IPS DF 6.9 (cell line): Measurements from ENCODE around the gene ZCCHC2.

Source experiments
- DNase-seq: peaks from one replicate; pipeline ENCODE4 v3.0.0-alpha.2; 2013; ENCODE audit warnings: low read depth, low spot score
- H3K27ac ChIP-seq: one replicate; pipeline ENCODE4 v1.5.1; 2013; ENCODE audit warnings: low read length, control low read depth
- H3K27me3 ChIP-seq: 2 replicates; pipeline ENCODE4 v1.6.1; 2013; ENCODE audit warnings: mild to moderate bottlenecking, low read length; ENCODE audit not compliant: control insufficient read depth, insufficient read depth
- H3K36me3 ChIP-seq: 2 replicates; pipeline ENCODE4 v1.6.1; 2013; ENCODE audit warnings: low read length; ENCODE audit not compliant: control insufficient read depth, insufficient read depth
- H3K4me1 ChIP-seq: 2 replicates; pipeline ENCODE4 v1.6.1; 2013; ENCODE audit warnings: low read length; ENCODE audit not compliant: control insufficient read depth, insufficient read depth
- H3K4me3 ChIP-seq: 2 replicates; pipeline ENCODE4 v1.5.1; 2013; ENCODE audit warnings: mild to moderate bottlenecking, low read length
- H3K9me3 ChIP-seq: 2 replicates; pipeline ENCODE4 v1.6.1; 2013; ENCODE audit warnings: low read length, inconsistent platforms; ENCODE audit not compliant: control insufficient read depth, insufficient read depth
- WGBS: extraction: QIAGEN DNeasy Blood & Tissue Kit; methylation state at CpG from one replicate; pipeline ENCODE4 v1.1.7; 2013; ENCODE audit warnings: mixed read lengths, missing lambda C conversion rate; ENCODE audit not compliant: insufficient read length, insufficient coverage; 5-methylcytosine and 5-hydroxymethylcytosine counted together

Gene ZCCHC2

GRCh38 chr18:62537946-62538345 lies 15.1 kb downstream of the ZCCHC2 start:
- H3K9me3 ChIP-seq, result no peaks in the 10 kb centered on the region
- H3K27me3 ChIP-seq, result no peaks in the 10 kb centered on the region
- peaks cover 1% of the 10 kb centered on the region; the same call in 1 of the 2 replicates for H3K36me3 ChIP-seq
- no CpG with 5 or more reads among the region's 4 CpGs for WGBS
- H3K27ac ChIP-seq, result no peak overlapping the region
- no peak overlapping the region for H3K4me3 ChIP-seq
- DNase-seq, result no peak
- no peaks in the 10 kb centered on the region for H3K4me1 ChIP-seq

GRCh38 chr18:62538881-62539280 lies 16.1 kb downstream of the ZCCHC2 start:
- Histone ChIP-seq H3K4me3 (no peak overlapping the region), H3K9me3 (no peaks in the 10 kb centered on the region), H3K36me3 (peaks cover 6% of the 10 kb centered on the region; the same call in 1 of the 2 replicates), H3K27me3 (no peaks in the 10 kb centered on the region), H3K4me1 (no peaks in the 10 kb centered on the region), H3K27ac (no peak overlapping the region)
- WGBS, result no CpG with 5 or more reads among the region's 3 CpGs
- no peak for DNase-seq

DNA sequence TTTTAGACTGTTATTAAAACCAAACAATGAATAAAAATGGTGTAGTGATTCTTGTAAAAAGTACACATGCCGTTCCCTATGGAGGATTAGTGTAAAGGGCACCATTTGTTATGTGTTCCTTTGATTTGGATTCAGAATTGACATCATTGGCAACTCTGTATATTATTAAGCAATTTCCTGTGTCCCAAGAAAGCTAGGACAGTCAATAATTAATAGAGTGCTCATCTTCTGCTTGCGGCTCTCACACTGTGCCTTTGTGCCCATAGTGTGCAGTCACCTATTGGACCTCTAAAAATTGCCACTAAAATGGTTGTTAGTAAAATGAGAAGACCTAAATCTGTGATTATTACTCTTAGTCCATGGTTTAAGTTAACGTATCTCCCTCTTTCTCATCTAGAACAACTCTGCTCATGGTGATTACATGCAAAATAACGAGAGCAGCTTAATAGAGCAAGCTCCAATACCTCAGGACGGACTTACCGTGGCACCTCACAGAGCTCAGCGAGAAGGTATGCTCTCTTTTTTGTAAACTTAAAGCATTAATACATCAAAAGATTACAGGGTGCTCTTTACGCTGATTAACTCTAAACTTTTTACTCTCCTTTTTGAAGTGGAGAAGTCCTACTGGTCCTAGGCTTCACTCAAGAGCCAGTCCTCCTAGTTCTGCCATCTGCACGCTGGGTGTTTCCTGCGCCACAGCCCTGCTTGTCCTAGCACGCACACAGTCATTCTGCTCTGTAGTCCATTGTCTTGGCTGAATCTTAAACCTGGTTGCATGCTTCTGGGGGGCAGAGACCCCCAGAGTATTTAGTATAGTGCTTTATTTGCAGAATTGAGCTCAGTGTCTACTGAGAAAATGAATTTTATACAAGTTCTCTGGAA lies 16.7 kb downstream of the ZCCHC2 start:
- no peak overlapping the region for H3K27ac ChIP-seq
- no peak for DNase-seq
- WGBS, result no CpG with 5 or more reads among the region's 11 CpGs

GRCh38 chr18:62543021-62543420 lies 20.2 kb downstream of the ZCCHC2 start:
- H3K27me3 ChIP-seq, result no peaks in the 10 kb centered on the region
- DNase-seq, result no peak
- H3K9me3 ChIP-seq, result no peaks in the 10 kb centered on the region
- H3K27ac ChIP-seq, result no peak overlapping the region
- H3K4me3 ChIP-seq, result no peak overlapping the region
- WGBS, result no CpG with 5 or more reads among the region's 7 CpGs
- H3K36me3 ChIP-seq, result peaks cover 9% of the 10 kb centered on the region; the same call in 1 of the 2 replicates
- no peaks in the 10 kb centered on the region for H3K4me1 ChIP-seq

More for the DNA sequence above, 16.7 kb downstream of the ZCCHC2 start:
- H3K9me3 ChIP-seq, result no peaks in the 10 kb centered on the region
- H3K36me3 ChIP-seq, result peaks cover 6% of the 10 kb centered on the region; the same call in 1 of the 2 replicates
- H3K27me3 ChIP-seq, result no peaks in the 10 kb centered on the region
- no peaks in the 10 kb centered on the region for H3K4me1 ChIP-seq
- H3K4me3 ChIP-seq, result no peak overlapping the region

- no peak overlapping the region for H3K27ac ChIP-seq
- no peaks in the 10 kb centered on the region for H3K4me1 ChIP-seq
- no peaks in the 10 kb centered on the region for H3K27me3 ChIP-seq
- WGBS, result no CpG with 5 or more reads among the region's 4 CpGs
- H3K36me3 ChIP-seq, result peaks cover 9% of the 10 kb centered on the region; the same call in 1 of the 2 replicates
- no peak overlapping the region for H3K4me3 ChIP-seq
- DNase-seq, result no peak
- H3K9me3 ChIP-seq, result no peaks in the 10 kb centered on the region
These were observed 22.3 kb downstream of the ZCCHC2 start for GRCh38 chr18:62545098-62545497.

DNA sequence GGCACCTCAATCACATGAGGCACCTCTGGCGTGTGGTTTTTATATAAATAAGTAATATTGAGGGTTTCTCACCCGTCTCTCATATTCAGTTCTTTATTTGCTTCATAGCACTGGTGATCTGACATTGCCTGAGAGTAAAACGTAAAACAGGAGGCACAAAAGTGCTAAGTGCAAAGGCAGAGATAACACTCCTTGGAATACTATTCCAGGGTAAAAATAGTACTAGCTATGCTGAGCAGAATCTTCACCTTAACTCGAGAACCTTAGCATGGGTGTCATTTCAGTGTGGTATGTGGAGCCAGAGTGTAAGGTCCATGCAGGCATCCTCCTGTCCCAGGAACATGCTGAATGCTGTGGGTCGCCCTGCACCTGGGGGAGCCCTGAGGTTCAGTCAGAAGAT lies 26.9 kb downstream of the ZCCHC2 start:
- Histone ChIP-seq H3K9me3 (no peaks in the 10 kb centered on the region), H3K4me1 (no peaks in the 10 kb centered on the region), H3K36me3 (peaks cover 2% of the 10 kb centered on the region; the same call in 1 of the 2 replicates), H3K27ac (no peak overlapping the region), H3K27me3 (no peaks in the 10 kb centered on the region; the same call in 1 of the 2 replicates), H3K4me3 (no peak overlapping the region)
- DNase-seq, result no peak
- no CpG with 5 or more reads among the region's 5 CpGs for WGBS

DNA sequence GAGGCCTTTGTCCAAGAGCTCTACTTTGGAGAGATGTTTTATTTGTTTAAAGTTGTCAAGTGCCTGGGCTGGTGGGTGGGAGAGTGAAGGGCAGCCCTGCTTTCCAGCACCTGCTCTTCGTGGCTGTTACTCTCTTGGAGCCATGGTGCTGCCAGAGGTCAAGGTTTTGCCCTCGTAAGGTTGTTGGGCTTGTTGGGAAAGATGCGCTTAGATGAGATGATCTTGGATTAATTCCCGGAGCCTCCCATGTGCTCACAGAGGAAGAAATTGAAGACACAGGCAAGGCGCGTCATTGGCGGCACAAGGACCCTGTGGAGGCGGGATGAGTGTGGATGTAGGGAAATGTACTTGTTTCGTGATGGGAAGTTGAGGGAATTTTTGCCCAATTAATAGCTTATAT lies 27.9 kb downstream of the ZCCHC2 start:
- no peaks in the 10 kb centered on the region for H3K9me3 ChIP-seq
- WGBS, result no CpG with 5 or more reads among the region's 9 CpGs
- no peaks in the 10 kb centered on the region; the same call in 1 of the 2 replicates for H3K27me3 ChIP-seq
- no peak for DNase-seq
- no peaks in the 10 kb centered on the region for H3K4me1 ChIP-seq
- no peak overlapping the region for H3K27ac ChIP-seq
- H3K36me3 ChIP-seq, result peaks cover 2% of the 10 kb centered on the region; the same call in 1 of the 2 replicates
- H3K4me3 ChIP-seq, result no peak overlapping the region

- DNase-seq, result no peak
- WGBS, result no CpG with 5 or more reads among the region's 4 CpGs
- Histone ChIP-seq H3K27me3 (no peaks in the 10 kb centered on the region; the same call in 1 of the 2 replicates), H3K4me3 (no peak overlapping the region), H3K9me3 (no peaks in the 10 kb centered on the region), H3K36me3 (no peaks in the 10 kb centered on the region; the same call in 1 of the 2 replicates), H3K27ac (no peak overlapping the region), H3K4me1 (no peaks in the 10 kb centered on the region)
These were observed 29.2 kb downstream of the ZCCHC2 start for GRCh38 chr18:62551972-62552513.

DNA sequence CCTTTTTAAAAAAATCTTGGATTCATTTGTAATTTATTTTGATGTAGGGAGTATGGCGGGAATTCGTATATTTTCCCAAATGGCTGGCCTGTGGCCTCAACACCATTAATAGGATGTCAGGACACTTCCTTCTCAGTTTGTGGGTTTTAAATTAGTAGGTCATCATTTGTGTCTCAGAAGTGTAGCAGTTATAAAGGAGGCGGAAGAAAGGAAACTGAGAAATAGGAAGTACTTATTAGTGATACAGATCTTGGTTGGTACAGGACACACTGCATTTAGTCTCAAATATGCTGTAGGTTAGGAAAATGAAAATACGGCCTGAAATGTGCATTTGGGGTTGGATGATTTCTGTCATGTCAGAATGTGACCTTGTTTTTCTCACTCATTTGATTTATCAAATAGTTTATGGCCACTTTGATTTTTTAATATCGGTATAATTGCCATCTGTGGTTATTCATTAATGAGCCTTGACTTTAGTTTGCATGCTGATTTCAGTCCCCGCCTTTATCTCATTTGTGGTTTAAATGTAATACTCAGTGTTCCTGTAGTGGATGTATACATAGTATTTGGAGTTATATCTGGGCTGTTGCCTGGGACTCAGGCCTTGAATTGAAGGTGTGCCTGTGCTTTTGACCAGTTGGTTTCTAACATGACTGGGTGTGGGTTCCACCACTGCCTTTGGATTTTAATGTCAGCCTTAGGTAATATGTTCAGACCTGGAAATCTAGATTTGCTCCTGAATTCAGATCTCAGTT lies 31.4 kb downstream of the ZCCHC2 start:
- DNase-seq, result no peak
- no peaks in the 10 kb centered on the region; the same call in 1 of the 2 replicates for H3K27me3 ChIP-seq
- H3K4me1 ChIP-seq, result no peaks in the 10 kb centered on the region
- no peaks in the 10 kb centered on the region; the same call in 1 of the 2 replicates for H3K36me3 ChIP-seq
- no peak overlapping the region for H3K4me3 ChIP-seq
- H3K27ac ChIP-seq, result no peak overlapping the region
- no CpG with 5 or more reads among the region's 6 CpGs for WGBS
- no peaks in the 10 kb centered on the region for H3K9me3 ChIP-seq

- Histone ChIP-seq H3K4me3 (no peak overlapping the region), H3K27ac (no peak overlapping the region), H3K36me3 (no peaks in the 10 kb centered on the region; the same call in 1 of the 2 replicates), H3K4me1 (no peaks in the 10 kb centered on the region), H3K27me3 (no peaks in the 10 kb centered on the region; the same call in 1 of the 2 replicates), H3K9me3 (no peaks in the 10 kb centered on the region)
- WGBS, result no CpG with 5 or more reads among the region's 3 CpGs
- no peak for DNase-seq
These were observed 32.3 kb downstream of the ZCCHC2 start for GRCh38 chr18:62555135-62555534.
